ENCODE measurements around the gene ADCY9.

The ADCY9 gene

DNA sequence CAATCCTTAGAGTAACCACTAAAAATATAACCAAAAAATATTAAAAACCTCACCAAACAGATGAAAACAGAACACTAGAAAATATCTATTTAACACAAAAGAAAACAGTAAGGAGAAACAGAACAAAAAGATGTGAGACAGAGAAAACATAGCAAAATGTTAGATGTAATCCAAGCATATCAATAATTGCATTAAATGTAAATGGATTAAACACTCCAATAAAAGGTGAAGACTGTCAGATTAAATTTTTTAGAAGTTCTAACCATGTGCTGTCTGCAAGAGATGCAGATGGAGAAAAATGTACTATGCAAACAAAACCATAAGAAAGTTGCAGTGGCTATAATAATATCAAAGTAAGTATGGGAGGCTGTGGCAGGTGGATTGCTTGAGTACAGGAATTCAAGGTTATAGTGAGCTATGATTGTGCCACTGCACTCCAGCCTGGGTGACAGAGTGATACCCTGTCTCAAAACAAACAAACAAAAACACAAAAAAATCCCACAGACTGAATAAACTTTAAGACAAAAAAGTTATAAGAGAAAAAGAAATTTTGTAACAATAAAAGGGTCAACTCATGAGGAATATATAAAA lies 53.9 kb downstream of the ADCY9 start:
- TF ChIP-seq, protein P1, sequence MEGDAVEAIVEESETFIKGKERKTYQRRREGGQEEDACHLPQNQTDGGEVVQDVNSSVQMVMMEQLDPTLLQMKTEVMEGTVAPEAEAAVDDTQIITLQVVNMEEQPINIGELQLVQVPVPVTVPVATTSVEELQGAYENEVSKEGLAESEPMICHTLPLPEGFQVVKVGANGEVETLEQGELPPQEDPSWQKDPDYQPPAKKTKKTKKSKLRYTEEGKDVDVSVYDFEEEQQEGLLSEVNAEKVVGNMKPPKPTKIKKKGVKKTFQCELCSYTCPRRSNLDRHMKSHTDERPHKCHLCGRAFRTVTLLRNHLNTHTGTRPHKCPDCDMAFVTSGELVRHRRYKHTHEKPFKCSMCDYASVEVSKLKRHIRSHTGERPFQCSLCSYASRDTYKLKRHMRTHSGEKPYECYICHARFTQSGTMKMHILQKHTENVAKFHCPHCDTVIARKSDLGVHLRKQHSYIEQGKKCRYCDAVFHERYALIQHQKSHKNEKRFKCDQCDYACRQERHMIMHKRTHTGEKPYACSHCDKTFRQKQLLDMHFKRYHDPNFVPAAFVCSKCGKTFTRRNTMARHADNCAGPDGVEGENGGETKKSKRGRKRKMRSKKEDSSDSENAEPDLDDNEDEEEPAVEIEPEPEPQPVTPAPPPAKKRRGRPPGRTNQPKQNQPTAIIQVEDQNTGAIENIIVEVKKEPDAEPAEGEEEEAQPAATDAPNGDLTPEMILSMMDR (IDR thresholded peaks at IDR 0.05), result no peak
- Histone ChIP-seq H3K27ac (no peak overlapping the region), H3K4me3 (ENCODE audit: low read depth, low read length) (no peak overlapping the region), H3K9me3 (ENCODE audit: control insufficient read depth, low read length) (no peaks in the 10 kb centered on the region), H3K27me3 (ENCODE audit: control insufficient read depth, insufficient read depth, low read length) (no peaks in the 10 kb centered on the region), H3K4me2 (ENCODE audit: low read length) (no peak overlapping the region), H2AFZ (no peak overlapping the region), H3K79me2 (peaks cover 8% of the 10 kb centered on the region), H3K36me3 (ENCODE audit: control insufficient read depth, insufficient read depth, low read length) (no peaks in the 10 kb centered on the region), H3K9ac (no peak overlapping the region), H3K4me1 (no peaks in the 10 kb centered on the region)

DNA sequence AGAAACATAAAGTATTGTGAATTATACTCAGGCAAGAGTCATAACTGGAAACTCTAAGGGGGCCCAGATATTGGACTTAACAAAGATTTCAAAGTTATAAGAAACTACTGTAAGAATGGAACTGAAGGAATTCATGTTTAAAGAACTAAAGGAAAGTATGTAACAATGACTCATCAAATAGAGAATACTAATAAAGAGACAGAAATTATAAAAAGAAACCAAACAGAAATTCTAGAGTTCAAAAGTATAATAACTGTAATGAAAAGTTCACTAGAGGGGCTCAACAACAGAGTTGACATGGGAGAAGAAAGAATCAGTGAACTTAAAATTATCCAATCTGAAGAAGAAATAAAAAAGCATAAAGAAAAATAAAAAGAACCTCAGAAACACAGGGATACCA lies 55.4 kb downstream of the ADCY9 start:
- no peaks in the 10 kb centered on the region for H3K4me1 ChIP-seq
- TF ChIP-seq, protein P1 (IDR thresholded peaks at IDR 0.05), result no peak
- H3K4me2 ChIP-seq (ENCODE audit: low read length), result no peak overlapping the region
- no peak overlapping the region for H3K27ac ChIP-seq
- H3K4me3 ChIP-seq (ENCODE audit: low read depth, low read length), result no peak overlapping the region
- H3K27me3 ChIP-seq (ENCODE audit: control insufficient read depth, insufficient read depth, low read length), result no peaks in the 10 kb centered on the region
- H3K9ac ChIP-seq, result no peak overlapping the region
- H2AFZ ChIP-seq, result no peak overlapping the region
- peaks cover 11% of the 10 kb centered on the region for H3K79me2 ChIP-seq
- H3K9me3 ChIP-seq (ENCODE audit: control insufficient read depth, low read length), result no peaks in the 10 kb centered on the region
- H3K36me3 ChIP-seq (ENCODE audit: control insufficient read depth, insufficient read depth, low read length), result no peaks in the 10 kb centered on the region

DNA sequence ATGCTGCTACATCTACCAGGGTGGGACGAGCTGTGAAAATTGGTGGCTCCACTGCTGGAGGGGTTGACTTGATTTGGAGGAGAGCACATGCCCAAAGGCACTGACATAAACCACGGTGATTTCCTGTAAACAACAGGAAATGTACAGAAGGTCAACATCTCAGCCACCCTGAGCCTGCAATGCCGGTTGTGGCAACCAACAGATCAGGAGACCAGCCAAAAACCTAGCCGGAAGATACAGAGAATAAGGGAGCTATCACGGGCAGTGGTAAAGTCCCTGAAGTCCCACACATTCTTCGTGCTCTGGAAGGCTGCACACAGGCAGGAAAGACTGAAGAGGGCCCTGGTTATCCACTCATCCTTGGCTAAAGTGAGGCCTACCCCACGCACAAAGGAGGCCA lies 56.2 kb downstream of the ADCY9 start:
- TF ChIP-seq, protein P1 (IDR thresholded peaks at IDR 0.05), result no peak
- no peaks in the 10 kb centered on the region for H3K36me3 ChIP-seq (ENCODE audit: control insufficient read depth, insufficient read depth, low read length)
- H3K4me2 ChIP-seq (ENCODE audit: low read length), result no peak overlapping the region
- H3K79me2 ChIP-seq, result peaks cover 12% of the 10 kb centered on the region
- H3K27me3 ChIP-seq (ENCODE audit: control insufficient read depth, insufficient read depth, low read length), result no peaks in the 10 kb centered on the region
- H2AFZ ChIP-seq, result no peak overlapping the region
- no peaks in the 10 kb centered on the region for H3K4me1 ChIP-seq
- H3K4me3 ChIP-seq (ENCODE audit: low read depth, low read length), result no peak overlapping the region
- no peak overlapping the region for H3K9ac ChIP-seq
- H3K27ac ChIP-seq, result no peak overlapping the region
- H3K9me3 ChIP-seq (ENCODE audit: control insufficient read depth, low read length), result no peaks in the 10 kb centered on the region

DNA sequence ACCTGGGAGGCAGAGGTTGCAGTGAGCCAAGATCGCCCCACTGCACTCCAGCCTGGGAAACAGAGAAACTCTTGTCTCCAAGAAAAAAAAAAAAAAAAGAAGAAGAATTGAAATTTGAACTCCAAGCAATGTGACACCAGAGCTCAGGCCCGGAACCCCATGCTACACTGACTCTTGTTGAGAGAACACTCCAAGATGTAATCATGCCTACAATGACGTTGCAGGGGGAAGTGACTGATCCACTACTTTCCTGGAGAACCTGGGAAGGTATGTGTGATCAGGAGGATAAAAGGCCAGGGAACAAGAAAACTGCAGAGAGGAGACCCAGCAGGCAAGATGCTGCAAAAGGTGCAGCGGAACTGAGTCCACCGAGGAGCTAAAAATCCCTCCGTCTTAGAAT lies 57.9 kb downstream of the ADCY9 start:
- H2AFZ ChIP-seq, result no peak overlapping the region
- TF ChIP-seq, protein P1 (IDR thresholded peaks at IDR 0.05), result no peak

DNA sequence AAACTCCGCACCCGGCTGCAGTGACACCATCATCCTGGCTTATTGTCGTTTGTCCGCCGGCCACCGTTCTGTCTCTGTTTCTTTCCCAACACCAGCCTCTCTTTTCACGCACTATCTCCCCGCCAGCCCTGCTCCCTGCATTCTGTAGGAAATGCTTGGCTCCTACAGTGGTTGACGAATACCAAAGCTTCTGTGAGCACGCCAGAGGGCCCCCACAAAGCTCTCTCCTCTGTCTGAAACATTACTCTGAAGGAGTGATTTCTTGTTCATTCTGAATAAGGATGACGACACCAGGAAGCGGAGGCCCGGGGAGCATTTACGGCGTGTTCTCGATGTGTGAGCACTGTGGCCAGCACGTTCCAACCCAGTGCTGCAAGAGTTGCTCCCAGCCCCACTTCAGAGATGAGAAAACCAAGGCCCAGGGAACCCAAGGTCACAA lies 58.8 kb downstream of the ADCY9 start:
- H3K27me3 ChIP-seq (ENCODE audit: control insufficient read depth, insufficient read depth, low read length), result no peaks in the 10 kb centered on the region
- TF ChIP-seq, protein P1 (IDR thresholded peaks at IDR 0.05), result no peak
- no peaks in the 10 kb centered on the region for H3K9me3 ChIP-seq (ENCODE audit: control insufficient read depth, low read length)
- no peak overlapping the region for H3K4me2 ChIP-seq (ENCODE audit: low read length)
- H3K36me3 ChIP-seq (ENCODE audit: control insufficient read depth, insufficient read depth, low read length), result no peaks in the 10 kb centered on the region
- H3K4me1 ChIP-seq, result no peaks in the 10 kb centered on the region
- H2AFZ ChIP-seq, result no peak overlapping the region
- no peak overlapping the region for H3K4me3 ChIP-seq (ENCODE audit: low read depth, low read length)
- H3K79me2 ChIP-seq, result peaks cover 15% of the 10 kb centered on the region
- no peak overlapping the region for H3K27ac ChIP-seq
- no peak overlapping the region for H3K9ac ChIP-seq

More for the DNA sequence above, 57.9 kb downstream of the ADCY9 start:
- peaks cover 15% of the 10 kb centered on the region for H3K79me2 ChIP-seq
- no peak overlapping the region for H3K4me3 ChIP-seq (ENCODE audit: low read depth, low read length)
- H3K9me3 ChIP-seq (ENCODE audit: control insufficient read depth, low read length), result no peaks in the 10 kb centered on the region
- no peaks in the 10 kb centered on the region for H3K36me3 ChIP-seq (ENCODE audit: control insufficient read depth, insufficient read depth, low read length)
- H3K27me3 ChIP-seq (ENCODE audit: control insufficient read depth, insufficient read depth, low read length), result no peaks in the 10 kb centered on the region
- no peak overlapping the region for H3K27ac ChIP-seq
- no peak overlapping the region for H3K9ac ChIP-seq
- H3K4me1 ChIP-seq, result no peaks in the 10 kb centered on the region
- H3K4me2 ChIP-seq (ENCODE audit: low read length), result no peak overlapping the region
